HG02943 (cell line): ENCODE measurements around the gene KCTD16.

Experiments
- ATAC-seq: cut with Tn5 transposase; IDR thresholded peaks from one replicate; pipeline ENCODE4 v1.9.1; 2021; ENCODE audit warnings: mild to moderate bottlenecking, low read depth, moderate library complexity; ENCODE audit not compliant: unreplicated experiment

Gene KCTD16

DNA sequence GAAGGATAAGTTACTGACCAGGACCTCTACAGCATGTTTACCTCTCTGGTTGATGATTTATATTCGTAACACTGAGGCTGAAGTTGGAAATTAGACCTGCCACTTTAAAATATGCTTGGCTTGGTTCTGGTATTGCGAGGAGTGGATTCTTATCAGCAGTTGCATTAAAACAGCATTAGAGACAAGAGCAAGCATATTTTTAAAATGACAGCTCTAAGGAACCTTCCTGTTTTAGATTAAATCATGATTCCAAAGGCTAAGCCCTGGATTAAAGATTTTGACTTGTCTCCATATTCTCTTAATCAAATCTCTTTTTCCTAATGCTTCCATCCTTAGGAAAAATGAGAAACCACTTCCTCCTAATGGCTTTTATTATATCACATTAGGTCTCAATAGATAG, 277.8 kb downstream of the KCTD16 start:
- no peak for ATAC-seq

DNA sequence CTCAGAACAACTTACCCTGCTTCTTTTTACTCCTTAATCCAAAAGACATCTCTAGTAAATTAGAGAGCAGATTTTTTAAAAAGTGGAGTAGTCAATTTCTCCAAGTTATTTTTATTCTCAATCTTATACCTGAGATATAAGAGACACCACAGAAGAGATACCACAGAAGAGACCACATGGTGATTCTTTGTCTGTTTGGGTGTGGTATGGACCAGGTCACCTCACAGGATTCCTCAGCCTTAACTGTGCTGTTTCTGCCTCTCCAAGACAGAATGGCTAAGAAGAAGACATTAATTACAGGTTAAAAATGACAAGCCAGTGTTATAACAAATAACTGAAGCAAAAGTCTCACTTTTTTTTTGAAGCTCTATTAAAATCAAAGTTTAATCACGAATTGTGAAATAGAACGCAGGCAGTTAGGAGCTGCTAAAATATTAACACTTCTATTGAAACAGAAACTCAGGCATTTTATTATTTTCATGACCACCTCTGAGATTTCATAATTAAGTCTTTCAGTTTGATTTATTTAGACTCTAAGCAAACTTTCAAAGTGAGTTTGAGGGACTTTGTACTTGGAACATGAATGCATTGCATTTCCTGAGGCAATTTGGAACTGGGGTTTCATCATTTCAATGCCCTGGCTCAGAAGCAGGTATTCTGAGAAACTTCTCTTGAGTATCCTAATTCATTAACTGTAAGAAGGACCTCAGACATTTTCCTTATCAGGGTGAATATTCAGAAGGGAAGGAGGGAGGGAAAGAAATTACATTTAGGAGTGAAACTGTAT, 280.7 kb downstream of the KCTD16 start:
- no peak for ATAC-seq

DNA sequence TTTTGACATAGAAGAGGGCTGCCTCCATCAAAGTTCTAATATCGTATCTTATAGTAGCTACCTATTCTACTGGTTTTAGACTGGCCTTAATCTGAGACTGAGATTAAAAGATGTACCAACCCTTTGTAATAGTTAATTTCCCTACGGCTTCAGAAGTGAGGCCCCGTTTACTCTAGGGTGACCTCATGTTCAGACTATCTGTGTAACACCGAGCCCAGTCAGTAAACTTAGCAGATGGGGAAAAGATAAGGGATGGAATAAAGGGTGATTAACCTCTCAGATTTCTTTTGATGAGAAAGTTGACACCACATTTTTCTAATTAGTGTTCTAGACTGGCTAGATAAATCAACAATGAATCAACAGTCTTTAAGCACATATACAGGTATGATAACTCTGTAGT, 283.1 kb downstream of the KCTD16 start:
- ATAC-seq, result no peak

DNA sequence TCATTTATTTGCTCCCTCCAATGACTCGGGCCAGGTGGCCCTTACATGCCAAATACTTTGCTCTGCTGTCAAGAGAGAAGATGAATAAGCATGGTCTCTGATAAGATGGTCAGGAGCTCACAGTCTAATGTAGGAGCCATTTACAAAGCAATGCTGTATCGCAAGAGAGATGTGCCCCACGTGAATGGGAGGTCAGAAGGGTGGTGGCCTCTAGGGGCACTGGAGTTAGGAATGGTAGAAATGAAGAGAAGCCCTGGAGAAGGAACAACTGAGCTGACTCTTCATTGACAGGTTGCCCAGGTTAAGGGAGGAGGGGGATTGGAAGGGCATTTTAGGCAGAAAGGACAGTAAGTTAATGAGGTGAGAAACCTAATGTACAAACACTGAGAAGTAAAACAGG, 286.5 kb downstream of the KCTD16 start:
- ATAC-seq, result no peak

DNA sequence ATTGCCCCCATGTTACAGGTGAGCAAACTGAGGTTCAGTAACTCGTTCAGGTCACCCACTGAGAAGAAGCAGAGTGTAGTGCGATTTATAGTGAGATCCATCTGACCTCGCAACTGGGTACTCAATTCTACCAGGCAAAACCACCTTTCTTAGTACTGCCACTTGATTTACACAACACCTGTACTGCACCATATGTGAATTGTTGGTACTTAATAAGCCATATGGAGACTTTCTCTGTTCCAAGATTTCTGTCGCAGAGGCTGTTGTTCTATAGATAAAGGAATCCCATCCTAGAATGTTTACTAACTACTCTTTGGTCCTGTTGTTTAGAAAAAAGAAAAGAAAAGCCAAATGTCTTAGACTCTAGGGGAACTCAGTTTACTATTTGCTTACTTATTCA, 287.5 kb downstream of the KCTD16 start:
- ATAC-seq, result no peak

DNA sequence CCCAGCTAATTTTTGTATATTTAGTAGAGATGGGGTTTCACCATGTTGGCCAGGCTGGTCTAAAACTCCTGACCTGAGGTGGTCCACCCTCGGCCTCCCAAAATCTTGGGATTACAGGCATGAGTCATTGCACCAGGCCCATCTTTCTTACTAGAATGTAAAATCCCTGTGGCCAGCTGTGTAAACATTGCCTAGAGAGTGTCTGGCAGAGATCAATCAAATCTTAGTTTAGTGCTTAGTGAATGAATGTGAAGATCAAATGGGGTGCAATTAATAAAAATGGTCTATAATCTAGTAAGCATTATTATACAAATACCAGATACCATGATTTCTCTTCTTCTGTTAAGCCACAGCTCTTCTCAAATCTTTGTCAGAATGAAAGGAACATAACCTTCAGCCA, 289.9 kb downstream of the KCTD16 start:
- no peak for ATAC-seq

DNA sequence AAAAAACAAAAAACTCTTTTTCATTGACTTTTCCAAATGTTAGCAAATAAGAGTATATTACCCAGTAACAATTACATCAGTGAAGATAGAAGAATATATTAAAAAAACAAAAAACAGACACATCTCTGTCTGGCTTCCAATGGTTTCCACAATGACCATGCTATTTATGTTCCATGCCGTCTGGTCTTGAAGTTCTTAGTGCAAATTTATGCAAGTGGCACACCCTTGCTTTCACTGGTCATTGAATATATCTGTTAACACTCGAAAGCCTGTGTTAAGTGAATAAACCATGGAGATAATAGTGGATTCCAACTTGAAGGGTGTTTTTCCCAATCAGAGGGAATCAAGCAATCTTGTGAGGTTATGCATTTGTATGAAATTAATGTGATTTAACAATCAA, 291.9 kb downstream of the KCTD16 start:
- ATAC-seq, result no peak

DNA sequence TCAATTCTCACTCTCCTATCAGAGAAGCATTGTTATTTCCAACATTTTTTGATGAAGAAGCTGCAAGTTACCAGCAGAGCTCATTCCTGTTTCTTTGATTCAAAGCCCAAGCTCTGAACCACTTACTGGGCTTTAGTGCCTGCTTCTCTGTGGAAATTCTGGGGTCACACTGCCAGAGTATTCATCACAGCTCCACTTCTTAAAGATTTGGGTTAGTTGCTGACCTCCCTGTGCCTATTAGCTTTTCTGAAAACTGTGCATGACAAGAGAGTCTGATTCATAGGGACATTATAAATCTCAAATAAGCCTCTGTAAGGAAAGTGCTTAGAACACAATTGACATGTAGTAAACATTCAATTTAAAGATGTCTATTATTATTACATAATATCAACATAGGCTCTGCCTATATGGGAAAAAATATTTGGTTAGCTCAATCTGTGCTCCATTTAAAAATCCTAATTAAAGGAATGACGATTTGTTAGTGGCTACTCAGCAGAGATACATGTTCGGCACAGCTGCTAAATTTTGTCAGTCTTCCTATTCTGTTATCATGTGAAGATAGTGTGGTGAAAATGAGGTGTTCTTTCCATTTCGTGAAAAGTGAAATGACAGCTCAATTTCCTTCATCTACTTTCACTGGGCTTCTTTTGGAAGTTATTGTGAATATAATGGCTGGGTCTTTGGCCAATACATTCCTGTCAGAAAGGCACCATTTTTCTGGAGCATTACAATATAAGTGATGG, 293.0 kb downstream of the KCTD16 start:
- ATAC-seq, result no peak

DNA sequence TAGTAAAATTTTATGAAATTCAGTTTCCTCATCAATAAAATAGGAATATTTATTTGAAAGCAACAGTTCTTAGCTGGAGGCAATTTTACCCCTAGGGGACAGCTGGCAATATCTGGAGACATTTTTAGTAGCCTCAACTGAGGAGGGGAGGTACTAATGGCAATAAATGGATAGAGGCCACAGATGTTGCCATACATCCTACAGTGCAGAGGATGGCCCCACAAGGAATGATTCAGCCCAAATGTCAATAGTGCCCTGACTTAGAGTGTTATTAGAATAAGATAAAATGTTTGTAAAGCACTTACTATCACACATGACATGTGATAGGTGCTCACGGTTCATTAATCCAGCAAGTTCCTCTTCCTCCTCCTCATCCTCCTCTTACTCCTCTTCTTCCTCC, 293.6 kb downstream of the KCTD16 start:
- no peak for ATAC-seq

DNA sequence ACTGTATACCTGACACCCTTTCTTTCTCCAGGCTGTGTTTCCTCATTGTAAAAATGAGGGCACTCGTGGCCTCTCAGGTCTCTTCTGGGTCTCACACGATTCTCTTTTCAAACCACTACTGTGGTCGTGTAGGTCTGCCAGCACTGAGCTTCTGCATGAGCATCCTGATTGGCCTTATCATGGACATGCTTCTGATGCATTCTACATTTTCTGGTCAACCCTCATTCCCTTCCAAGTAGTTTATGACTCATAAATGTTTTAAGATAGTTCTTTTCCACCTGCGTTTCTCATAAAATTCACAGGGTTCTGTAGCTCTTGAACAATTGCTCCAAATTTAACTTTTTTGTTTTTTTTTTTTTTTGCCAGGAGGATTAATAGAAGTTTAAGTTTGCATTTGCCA, 294.8 kb downstream of the KCTD16 start:
- ATAC-seq, result no peak

DNA sequence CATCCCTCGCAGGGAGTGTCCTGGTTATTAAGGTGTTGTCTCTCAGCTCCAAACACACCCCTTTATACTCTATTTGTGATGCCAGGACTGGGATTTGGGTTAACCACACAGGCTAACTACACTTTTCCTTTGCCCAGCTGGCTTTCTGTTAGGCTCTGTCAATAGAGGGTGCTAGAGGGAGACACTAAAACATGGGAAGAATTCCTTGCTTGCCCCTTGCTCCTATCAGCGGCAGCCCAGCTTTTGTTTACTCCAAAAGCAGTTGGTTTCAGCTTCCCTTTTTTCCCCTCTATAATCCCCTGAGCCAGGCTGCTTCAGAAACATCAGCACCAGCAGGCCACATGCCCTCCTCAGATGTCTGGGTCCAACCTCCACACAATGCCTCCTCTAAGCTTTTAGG, 297.1 kb downstream of the KCTD16 start:
- no peak for ATAC-seq

DNA sequence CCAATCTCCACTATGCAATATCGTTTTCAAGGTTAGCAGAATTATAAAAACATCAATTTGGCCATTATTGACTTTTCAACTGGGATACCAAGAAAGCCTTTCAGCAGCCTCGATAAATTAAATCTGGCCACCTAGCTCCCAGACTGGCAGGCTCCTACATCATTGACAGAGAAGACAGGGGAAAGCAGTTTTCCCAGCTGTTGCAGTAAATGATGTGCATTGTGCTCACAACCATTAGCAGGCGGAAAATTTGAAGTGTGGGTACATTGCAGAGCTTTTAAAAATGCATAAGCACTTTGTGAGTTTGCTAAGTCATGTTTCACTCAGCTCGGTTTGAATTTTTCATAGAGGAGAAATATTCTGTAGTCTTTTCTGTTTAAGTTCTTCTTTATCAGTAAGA, 297.9 kb downstream of the KCTD16 start:
- no peak for ATAC-seq

DNA sequence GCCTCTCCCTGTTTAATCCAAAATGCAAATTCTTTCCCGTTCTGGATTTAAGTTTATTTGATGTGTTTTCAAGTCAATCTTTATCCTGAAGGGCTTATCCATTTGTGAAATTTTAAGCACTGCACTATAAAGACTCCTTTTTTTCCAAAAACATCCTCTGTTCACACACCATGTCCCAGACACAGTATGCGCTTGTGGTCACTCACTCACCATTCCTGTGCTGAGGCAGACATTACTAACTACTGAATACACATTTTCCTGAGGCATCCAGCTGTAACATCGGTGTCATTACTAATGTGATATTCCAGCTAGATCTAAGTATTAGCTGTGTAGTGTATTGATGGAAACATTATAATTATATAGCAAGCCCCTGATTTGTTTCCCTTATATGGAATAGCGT, 298.4 kb downstream of the KCTD16 start:
- no peak for ATAC-seq

DNA sequence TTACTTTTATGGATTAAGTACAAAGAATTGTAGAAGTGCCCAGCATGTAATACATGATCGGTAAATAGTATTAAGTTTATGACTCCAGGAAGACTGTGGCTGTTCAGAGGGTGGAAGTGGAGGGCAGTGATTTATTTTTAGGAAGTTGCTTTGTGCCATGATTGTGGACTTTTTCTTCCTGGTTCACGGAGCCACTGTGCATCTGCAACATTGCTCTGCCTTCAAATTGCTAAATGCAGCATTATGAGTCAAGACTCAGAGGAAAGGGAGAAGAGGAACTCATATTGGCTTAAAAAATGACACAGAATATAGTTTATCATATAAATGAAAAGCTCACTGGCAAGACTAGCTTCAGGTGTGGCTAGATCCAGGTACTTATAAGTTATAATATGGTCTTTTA, 301.5 kb downstream of the KCTD16 start:
- no peak for ATAC-seq

DNA sequence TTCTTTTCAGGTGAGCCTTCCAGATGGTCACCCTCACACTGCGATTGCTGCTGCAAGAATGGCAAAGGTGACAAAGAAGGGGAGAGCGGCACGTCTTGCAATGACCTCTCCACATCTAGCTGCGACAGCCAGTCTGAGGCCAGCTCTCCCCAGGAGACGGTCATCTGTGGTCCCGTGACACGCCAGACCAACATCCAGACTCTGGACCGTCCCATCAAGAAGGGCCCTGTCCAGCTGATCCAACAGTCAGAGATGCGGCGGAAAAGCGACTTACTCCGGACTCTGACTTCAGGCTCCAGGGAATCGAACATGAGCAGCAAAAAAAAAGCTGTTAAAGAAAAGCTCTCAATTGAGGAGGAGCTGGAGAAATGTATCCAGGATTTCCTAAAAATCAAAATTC, 303.0 kb downstream of the KCTD16 start:
- ATAC-seq, result no peak

DNA sequence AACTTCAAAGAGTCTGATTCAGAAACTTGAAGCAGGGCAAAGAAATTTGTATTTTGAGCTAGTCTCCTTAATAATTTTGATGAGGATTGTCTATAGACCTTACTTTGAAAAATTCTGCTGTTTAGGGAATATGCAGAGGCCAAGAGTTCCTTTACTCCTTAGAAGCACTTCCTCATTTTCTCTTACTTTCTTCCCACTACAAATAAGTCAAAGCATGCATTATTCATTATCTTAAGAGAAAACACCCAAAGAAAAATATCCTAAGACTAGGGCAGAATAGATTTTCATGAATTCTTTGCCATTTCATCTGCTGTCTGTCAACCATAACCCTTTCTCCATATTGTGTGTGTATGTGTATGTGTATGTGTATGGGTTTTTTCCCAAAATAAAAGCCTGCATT, 307.9 kb downstream of the KCTD16 start:
- ATAC-seq, result no peak

DNA sequence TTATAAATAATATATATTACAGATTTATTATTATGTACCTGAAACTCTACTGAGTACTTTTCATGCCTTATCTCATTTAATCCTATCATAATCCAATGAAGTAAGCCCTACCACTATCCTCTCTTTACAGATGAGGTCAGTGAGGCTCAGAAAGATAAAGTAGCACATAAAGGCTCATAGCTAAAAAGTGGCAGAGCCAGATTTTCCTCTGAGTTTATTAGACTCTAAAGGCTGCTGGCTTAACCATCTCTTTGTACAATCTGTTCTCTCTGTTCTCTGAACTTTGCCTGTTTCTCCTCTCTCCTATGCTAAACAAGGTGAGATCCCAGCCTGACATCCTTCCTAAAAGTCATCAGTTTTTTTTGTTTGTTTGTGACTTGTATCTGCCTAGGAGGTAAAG, 311.2 kb downstream of the KCTD16 start:
- ATAC-seq, result no peak

DNA sequence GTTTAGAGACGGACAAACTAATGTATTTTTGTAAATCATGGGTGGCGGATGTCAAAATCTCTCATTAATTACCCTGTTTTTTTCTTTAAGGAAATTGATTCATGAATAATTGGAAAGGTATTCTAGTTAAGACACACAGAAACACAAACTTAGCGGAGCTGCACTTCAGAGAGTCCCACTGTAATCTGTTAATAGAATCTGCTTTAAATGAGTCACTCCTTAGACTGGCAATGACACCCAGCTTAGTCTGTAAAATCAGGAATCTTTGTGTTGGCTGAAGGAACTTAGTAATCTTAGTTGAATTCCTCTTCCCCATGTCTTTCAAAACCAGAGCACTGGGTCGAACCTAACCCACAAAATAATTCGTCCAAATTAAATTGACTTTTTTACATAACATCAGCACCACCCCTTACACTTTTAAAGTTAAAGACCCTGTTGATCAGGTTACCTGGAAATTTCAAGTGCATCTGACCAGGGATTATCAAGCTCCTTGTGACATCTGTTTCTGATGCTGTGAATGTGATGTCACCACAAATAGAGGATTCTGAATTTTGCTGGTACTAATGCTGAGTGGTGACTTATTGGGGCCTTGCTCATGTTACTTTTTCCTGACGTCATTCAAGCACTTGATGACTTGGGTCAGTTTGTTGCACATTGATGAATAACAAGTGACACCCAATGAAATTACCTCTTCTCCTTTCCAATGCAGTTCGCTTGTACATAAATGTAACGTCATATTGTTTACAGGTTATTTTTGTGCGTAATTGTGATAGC, 313.6 kb downstream of the KCTD16 start:
- ATAC-seq, result no peak

DNA sequence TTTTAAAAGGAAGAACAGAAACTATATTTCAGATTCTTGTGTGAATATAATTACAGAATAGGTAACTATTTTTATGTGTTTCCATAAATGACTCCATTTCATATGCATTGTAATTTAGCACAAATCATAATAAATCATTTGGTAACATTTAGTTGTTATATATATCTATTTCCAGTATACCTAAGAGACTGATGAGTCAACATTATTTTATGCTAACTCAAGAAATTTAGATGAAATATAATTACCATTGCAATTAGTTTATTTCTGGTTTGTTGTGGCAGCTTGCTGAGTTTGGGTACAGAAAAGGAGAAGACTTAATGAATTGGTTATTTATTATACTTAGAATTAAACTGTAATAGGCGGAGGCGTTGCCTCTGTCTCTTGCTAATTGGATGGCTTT, 314.9 kb downstream of the KCTD16 start:
- ATAC-seq, result no peak

DNA sequence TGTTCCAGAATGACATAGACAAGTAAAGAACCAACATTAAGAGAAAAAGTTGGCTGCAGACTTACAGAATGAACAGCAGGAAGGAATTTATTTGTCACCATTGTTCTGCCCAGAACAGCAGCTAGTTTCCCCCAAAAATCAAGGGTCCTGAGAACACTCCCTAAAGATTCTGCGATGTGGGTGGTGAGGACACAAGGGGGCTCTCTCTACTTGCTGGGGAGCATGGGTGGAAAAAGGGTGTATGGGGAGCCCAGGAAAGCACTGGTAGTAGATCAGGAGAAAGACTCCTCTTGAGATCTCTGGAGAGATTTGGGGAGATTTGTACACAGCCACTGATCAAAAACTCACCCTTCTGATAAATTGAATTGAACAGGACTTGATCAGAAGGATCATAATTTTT, 316.5 kb downstream of the KCTD16 start:
- no peak for ATAC-seq

DNA sequence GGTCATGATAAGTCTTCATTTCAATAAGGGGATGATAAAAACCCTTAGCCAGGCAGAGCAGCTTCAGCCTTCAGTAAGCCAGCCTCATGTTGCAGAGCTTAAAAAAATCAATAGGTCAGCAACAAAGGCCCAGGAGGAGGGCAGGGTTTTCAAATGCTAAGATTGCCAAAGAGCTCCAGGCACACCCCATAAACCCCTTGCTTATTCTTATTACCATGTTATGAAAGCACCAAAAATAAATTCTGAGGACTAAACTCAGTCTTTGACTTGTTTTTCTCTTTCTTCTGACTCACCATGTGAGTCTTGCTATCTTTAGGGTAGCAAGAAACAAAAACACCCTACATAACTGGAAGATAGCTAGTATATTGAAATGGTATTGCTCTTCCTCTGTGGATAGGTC, 317.1 kb downstream of the KCTD16 start:
- ATAC-seq, result no peak
